Measurements from ENCODE around the gene APCDD1L.

- no peak for TF ChIP-seq YY1 (IDR thresholded peaks at IDR 0.05; ENCODE audit: insufficient read depth, insufficient read length)
- no peak for TF ChIP-seq ZNF274 (IDR thresholded peaks at IDR 0.05; ENCODE audit: low read depth, low read length)
- no peak for TF ChIP-seq SUZ12 (IDR thresholded peaks at IDR 0.05; ENCODE audit: extremely low read depth, insufficient read depth, insufficient read length)
Measured at GRCh38 chr20:58483051-58483450, 32.1 kb downstream of the APCDD1L start.
